Measurements from ENCODE around the gene PDSS2.
A peak's percentile ranks its signal among the peaks of the same experiment; 100 is the strongest.

GRCh38 chr6:107116328-107116892, 343.0 kb downstream of the PDSS2 start:
- TF ChIP-seq CTCF (IDR thresholded peaks at IDR 0.05; ENCODE audit: low read depth, low read length) (peak; percentile 13), POLR2A (IDR thresholded peaks at IDR 0.05; ENCODE audit: extremely low read depth, insufficient read length) (peak; percentile 30)
